Endothelial cell of umbilical vein (primary cell): ENCODE measurements around the gene OVOL3. TPM values are rescaled to one million over a fixed set of nuclear protein-coding genes. Genes with fewer than 3 reads are reported as not detected.

ENCODE experiments used
- BruUV-seq: library from RNA; stranded (reverse); fragments of 400-500 nt; replicated peaks from 2 replicates; lab custom pipeline; 2021; lab: Mats Ljungman, UMichigan
- CTCF ChIA-PET: fragments of 300-600, 350-600 bp; sonication (Branson Sonifier 250); formaldehyde crosslinking; loops from one replicate; lab custom pipeline; 2021; ENCODE audit warnings: antibody characterized with exemption, inconsistent platforms; lab: Charles Lee
- POLR2A ChIA-PET: fragments of 300-600, 350-600 bp; sonication (Branson Sonifier 250); formaldehyde crosslinking; loops from one replicate; lab custom pipeline; 2021; ENCODE audit warnings: antibody characterized with exemption, inconsistent platforms; lab: Charles Lee
- DNase-seq: peaks from one replicate; pipeline ENCODE4 v3.0.0-alpha.2; 2011; ENCODE audit warnings: low read depth, low spot score
- FAIRE-seq: peaks from 2 replicates; lab custom pipeline; 2011; peaks lifted over from hg19 to GRCh38; lab: Jason Lieb, UNC
- H2AFZ ChIP-seq: 2 replicates; pipeline ENCODE4 v1.6.0; 2012; ENCODE audit warnings: low read depth, low read length, control low read depth, inconsistent platforms
- H3K27ac ChIP-seq: 2 replicates; pipeline ENCODE4 v1.5.1; 2011; ENCODE audit warnings: low read depth, mild to moderate bottlenecking, control low read depth, low read length, moderate library complexity; ENCODE audit not compliant: insufficient read depth
- H3K27me3 ChIP-seq, 2 experiments: 2 replicates each; pipeline versions ENCODE4 v1.6.0 to v1.6.1; 2011; ENCODE audit warnings: low read length in 2 of 2, mixed read lengths in 1 of 2; ENCODE audit not compliant: control insufficient read depth in 2 of 2, insufficient read depth in 2 of 2
- H3K36me3 ChIP-seq, 2 experiments: 2 replicates in 1 of 2; 3 replicates in 1 of 2; pipeline ENCODE4 v1.5.1; 2011; ENCODE audit warnings: low read length in 2 of 2, mild to moderate bottlenecking in 1 of 2, moderate library complexity in 1 of 2; ENCODE audit not compliant: control insufficient read depth in 2 of 2, insufficient read depth in 2 of 2; ENCODE audit errors: extremely low read depth in 1 of 2
- H3K4me1 ChIP-seq: 3 replicates; pipeline ENCODE4 v1.5.1; 2011; ENCODE audit warnings: mild to moderate bottlenecking, low read length; ENCODE audit not compliant: control insufficient read depth, insufficient read depth; ENCODE audit errors: extremely low read depth
- H3K4me2 ChIP-seq: 2 replicates; pipeline ENCODE4 v1.6.1; 2011; ENCODE audit warnings: low read length, control low read depth, mixed read lengths; ENCODE audit not compliant: insufficient read depth
- H3K4me3 ChIP-seq, 3 experiments: fragments of 200-600 bp in 1 of 3; sonication (generic), shearing (Covaris generic) in 1 of 3; replicated peaks in 1 of 3; 2 replicates each; pipeline ENCODE4 v1.5.1; 2011 to 2016; ENCODE audit warnings: control low read depth in 3 of 3, low read length in 3 of 3, mild to moderate bottlenecking in 2 of 3, inconsistent platforms in 1 of 3, low read depth in 1 of 3, moderate library complexity in 1 of 3; ENCODE audit not compliant: insufficient read depth in 1 of 3
- H3K79me2 ChIP-seq: 2 replicates; pipeline ENCODE4 v1.6.0; 2012; ENCODE audit warnings: low read length, inconsistent platforms; ENCODE audit not compliant: control insufficient read depth, insufficient read depth
- H3K9ac ChIP-seq: replicated peaks from 2 replicates; pipeline ENCODE3; 2011; ENCODE audit warnings: low read length, control low read depth; ENCODE audit not compliant: insufficient read depth; ENCODE audit errors: extremely low read depth
- H3K9me1 ChIP-seq: replicated peaks from 3 replicates; pipeline ENCODE4 v1.6.0; 2011; ENCODE audit warnings: mild to moderate bottlenecking, low read length; ENCODE audit not compliant: control insufficient read depth, insufficient read depth; ENCODE audit errors: extremely low read depth
- H3K9me3 ChIP-seq: replicated peaks from 2 replicates; pipeline ENCODE4 v1.5.1; 2012; ENCODE audit warnings: low read length, inconsistent platforms; ENCODE audit not compliant: control insufficient read depth, insufficient read depth
- H4K20me1 ChIP-seq: replicated peaks from 2 replicates; pipeline ENCODE3; 2011; ENCODE audit warnings: mild to moderate bottlenecking, low read length; ENCODE audit not compliant: control insufficient read depth, insufficient read depth; ENCODE audit errors: extremely low read depth
- EZH2 ChIP-seq: IDR thresholded peaks from 2 replicates; pipeline ENCODE4 v1.6.1; 2012; ENCODE audit warnings: borderline replicate concordance, low read depth, mild to moderate bottlenecking, moderate library complexity, low read length, inconsistent platforms; ENCODE audit not compliant: severe bottlenecking
- FOS ChIP-seq: IDR thresholded peaks from 2 replicates; pipeline ENCODE4 v1.6.1; 2011; ENCODE audit warnings: mild to moderate bottlenecking, low read length, moderate library complexity, borderline replicate concordance; ENCODE audit not compliant: insufficient read depth
- GATA2 ChIP-seq: IDR thresholded peaks from 2 replicates; pipeline ENCODE4 v1.7.0; 2011; ENCODE audit warnings: low read depth, mild to moderate bottlenecking, moderate library complexity, mixed read lengths, low read length; ENCODE audit not compliant: insufficient read length, insufficient read depth
- JUN ChIP-seq: IDR thresholded peaks from 2 replicates; pipeline ENCODE4 v1.6.1; 2011; ENCODE audit warnings: borderline replicate concordance, low read depth; ENCODE audit not compliant: insufficient read length, insufficient read depth
- MYC ChIP-seq: IDR thresholded peaks from one replicate; pipeline ENCODE4 v1.6.1; 2011; ENCODE audit warnings: mild to moderate bottlenecking, low read depth, low read length
- POLR2A ChIP-seq: IDR thresholded peaks from 2 replicates; pipeline ENCODE4 v1.6.1; 2012; ENCODE audit warnings: low read depth, mild to moderate bottlenecking, control low read depth, low read length
- POLR2AphosphoS5 ChIP-seq: IDR thresholded peaks from 2 replicates; pipeline ENCODE4 v1.6.1; 2012; ENCODE audit warnings: low read depth, mild to moderate bottlenecking, control low read depth, low read length, moderate library complexity; ENCODE audit not compliant: insufficient read depth
- dilution Hi-C: fragments of 300-500 bp; cut with MboI; formaldehyde crosslinking; loops from one replicate; pipeline ENCODE4 v1.15.0; 2019; ENCODE audit warnings: low sequenced_read_pairs; ENCODE audit not compliant: extremely low pct_ligation_motif_present
- intact Hi-C: fragments of 100-400 bp; cut with micrococcal nuclease; formaldehyde crosslinking; loops from one replicate; pipeline ENCODE4 v1.10.0; 2022
- polyA plus RNA-seq, 4 experiments: library from polyadenylated mRNA; depleted of rRNA in 3 of 4; stranded (reverse) in 3 of 4; unstranded in 1 of 4; fragments of >200 nt; gene quantifications; 2 replicates each; pipeline versions ENCODE4 v1.2.1 to v1.2.3, GENCODE V29; 2011 to 2012; ENCODE audit warnings: missing spikeins in 1 of 4
- total RNA-seq: library from RNA; stranded (reverse); gene quantifications from 2 replicates; pipeline ENCODE4 v1.2.3, GENCODE V29; 2021
- TF ChIP-seq, protein P1 (sequence below): IDR thresholded peaks from 2 replicates; pipeline ENCODE4 v1.6.1; 2011; ENCODE audit not compliant: insufficient read depth, insufficient read length
- TF ChIP-seq, protein P2 (sequence below), 2 donors: IDR thresholded peaks; 1 replicate in 1 of 2; 2 replicates in 1 of 2; pipeline ENCODE4 v1.5.1; 2011; ENCODE audit warnings: low read length in 2 of 2, mild to moderate bottlenecking in 2 of 2, moderate library complexity in 2 of 2, control low read depth in 1 of 2, inconsistent platforms in 1 of 2, low read depth in 1 of 2; ENCODE audit not compliant: insufficient read depth in 1 of 2; ENCODE audit errors: extremely low read depth in 1 of 2

The OVOL3 gene
- total and polyA plus RNA-seq, 2 donors (not counting 3 experiments of a cell fraction or from before 2014, with no cell fraction given) = not detected

- FAIRE-seq (no peak), DNase-seq (no peak)
- CTCF ChIA-PET = interaction anchor here (2.0 kb wide), 1 partner anchor 12 kb away, joined by 7 read pairs; no protein-coding TSS in a partner anchor
- POLR2A ChIA-PET = no interaction called here
- H3K27me3 ChIP-seq = no peaks in the 10 kb centered on the region
- H3K9ac ChIP-seq = no peak overlapping the region
- H3K9me1 ChIP-seq = no peaks in the 10 kb centered on the region
- no peaks in the 10 kb centered on the region for H3K79me2 ChIP-seq
- H3K27ac ChIP-seq = no peak overlapping the region
- H3K9me3 ChIP-seq = no peaks in the 10 kb centered on the region
- H2AFZ ChIP-seq = no peak overlapping the region
- H3K4me2 ChIP-seq = no peak overlapping the region
- H3K36me3 ChIP-seq = peaks cover 7 to 11% of the 10 kb centered on the region in 2 experiments
- dilution Hi-C loops (no loop called here), intact Hi-C loops (no loop called here)
- no peak overlapping the region for H3K4me3 ChIP-seq
- TF ChIP-seq POLR2A (no peak), EZH2 (no peak), FOS (no peak), JUN (no peak), POLR2AphosphoS5 (no peak), GATA2 (no peak), MYC (no peak)
- TF ChIP-seq, protein P1, sequence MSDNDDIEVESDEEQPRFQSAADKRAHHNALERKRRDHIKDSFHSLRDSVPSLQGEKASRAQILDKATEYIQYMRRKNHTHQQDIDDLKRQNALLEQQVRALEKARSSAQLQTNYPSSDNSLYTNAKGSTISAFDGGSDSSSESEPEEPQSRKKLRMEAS = no peak
- TF ChIP-seq, protein P2, sequence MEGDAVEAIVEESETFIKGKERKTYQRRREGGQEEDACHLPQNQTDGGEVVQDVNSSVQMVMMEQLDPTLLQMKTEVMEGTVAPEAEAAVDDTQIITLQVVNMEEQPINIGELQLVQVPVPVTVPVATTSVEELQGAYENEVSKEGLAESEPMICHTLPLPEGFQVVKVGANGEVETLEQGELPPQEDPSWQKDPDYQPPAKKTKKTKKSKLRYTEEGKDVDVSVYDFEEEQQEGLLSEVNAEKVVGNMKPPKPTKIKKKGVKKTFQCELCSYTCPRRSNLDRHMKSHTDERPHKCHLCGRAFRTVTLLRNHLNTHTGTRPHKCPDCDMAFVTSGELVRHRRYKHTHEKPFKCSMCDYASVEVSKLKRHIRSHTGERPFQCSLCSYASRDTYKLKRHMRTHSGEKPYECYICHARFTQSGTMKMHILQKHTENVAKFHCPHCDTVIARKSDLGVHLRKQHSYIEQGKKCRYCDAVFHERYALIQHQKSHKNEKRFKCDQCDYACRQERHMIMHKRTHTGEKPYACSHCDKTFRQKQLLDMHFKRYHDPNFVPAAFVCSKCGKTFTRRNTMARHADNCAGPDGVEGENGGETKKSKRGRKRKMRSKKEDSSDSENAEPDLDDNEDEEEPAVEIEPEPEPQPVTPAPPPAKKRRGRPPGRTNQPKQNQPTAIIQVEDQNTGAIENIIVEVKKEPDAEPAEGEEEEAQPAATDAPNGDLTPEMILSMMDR (IDR thresholded peaks at IDR 0.05; ENCODE audit: extremely low read depth in 1 of 2, insufficient read depth in 1 of 2, low read depth in 1 of 2, low read length in 2 of 2) = no peak
- BruUV-seq = no TSS peak
- H3K4me1 ChIP-seq = no peaks in the 10 kb centered on the region
- H4K20me1 ChIP-seq = no peaks in the 10 kb centered on the region
These were observed 28.0 kb upstream of the OVOL3 start for GRCh38 chr19:36082916-36083315.
